ENCODE measurements around the gene DTNA. TPM values are rescaled to one million over a fixed set of nuclear protein-coding genes. Genes with fewer than 3 reads are reported as not detected.

The DTNA gene
- total RNA-seq, 4 donors from 2014 or later, result 22.7 to 60.5 (median 43.7) TPM

GRCh38 chr18:34738175-34738894, 28.2 kb downstream of the DTNA start:
- no peak for DNase-seq (ENCODE audit: low spot score)
- peak; percentile 59 for ATAC-seq (ENCODE audit: low FRiP score)
- TF ChIP-seq, protein P1, sequence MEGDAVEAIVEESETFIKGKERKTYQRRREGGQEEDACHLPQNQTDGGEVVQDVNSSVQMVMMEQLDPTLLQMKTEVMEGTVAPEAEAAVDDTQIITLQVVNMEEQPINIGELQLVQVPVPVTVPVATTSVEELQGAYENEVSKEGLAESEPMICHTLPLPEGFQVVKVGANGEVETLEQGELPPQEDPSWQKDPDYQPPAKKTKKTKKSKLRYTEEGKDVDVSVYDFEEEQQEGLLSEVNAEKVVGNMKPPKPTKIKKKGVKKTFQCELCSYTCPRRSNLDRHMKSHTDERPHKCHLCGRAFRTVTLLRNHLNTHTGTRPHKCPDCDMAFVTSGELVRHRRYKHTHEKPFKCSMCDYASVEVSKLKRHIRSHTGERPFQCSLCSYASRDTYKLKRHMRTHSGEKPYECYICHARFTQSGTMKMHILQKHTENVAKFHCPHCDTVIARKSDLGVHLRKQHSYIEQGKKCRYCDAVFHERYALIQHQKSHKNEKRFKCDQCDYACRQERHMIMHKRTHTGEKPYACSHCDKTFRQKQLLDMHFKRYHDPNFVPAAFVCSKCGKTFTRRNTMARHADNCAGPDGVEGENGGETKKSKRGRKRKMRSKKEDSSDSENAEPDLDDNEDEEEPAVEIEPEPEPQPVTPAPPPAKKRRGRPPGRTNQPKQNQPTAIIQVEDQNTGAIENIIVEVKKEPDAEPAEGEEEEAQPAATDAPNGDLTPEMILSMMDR (IDR thresholded peaks at IDR 0.05), result no peak

DNA sequence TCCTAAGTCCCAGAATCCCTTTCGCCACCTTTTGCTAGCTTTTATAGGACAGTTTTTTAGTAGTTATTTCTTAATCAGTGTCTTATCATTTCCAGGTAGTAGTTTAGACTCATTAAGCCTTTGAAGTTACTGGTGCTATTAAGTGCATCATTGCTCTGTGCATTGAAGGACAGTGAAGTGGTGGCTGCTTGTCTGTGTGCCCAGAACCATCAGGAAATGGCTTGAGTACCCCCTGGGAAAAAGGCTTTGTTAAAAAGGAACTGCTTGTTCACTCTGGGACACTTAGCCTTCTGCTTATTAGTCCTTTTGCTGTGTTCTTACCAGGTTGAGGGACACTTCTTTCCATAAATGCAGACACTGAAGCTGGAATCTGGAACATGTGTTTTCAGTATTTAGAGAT, 30.0 kb downstream of the DTNA start:
- no peak for ATAC-seq (ENCODE audit: low FRiP score)
- TF ChIP-seq, protein P1 (IDR thresholded peaks at IDR 0.05), result no peak
- DNase-seq (ENCODE audit: low spot score), result no peak

DNA sequence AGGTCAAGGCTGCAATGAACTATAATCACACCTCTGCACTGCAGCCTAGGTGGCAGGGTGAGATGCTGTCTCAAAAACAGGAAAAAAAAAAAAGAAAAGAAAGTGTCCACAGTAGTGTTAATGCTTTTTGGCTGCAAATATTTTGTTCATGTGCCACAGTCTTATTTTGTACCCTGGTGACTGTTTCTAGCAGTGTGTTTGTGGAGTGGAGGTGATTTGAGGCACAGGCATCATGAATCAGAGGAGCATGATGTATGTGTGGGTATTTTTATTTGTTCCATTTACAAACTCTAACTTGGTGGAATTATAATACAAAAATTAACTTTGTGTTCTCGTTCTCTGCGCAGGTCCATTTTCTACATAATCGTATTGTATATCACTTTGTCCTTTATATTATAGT, 30.6 kb downstream of the DTNA start:
- DNase-seq (ENCODE audit: low spot score), result no peak
- TF ChIP-seq, protein P1 (IDR thresholded peaks at IDR 0.05), result no peak
- no peak for ATAC-seq (ENCODE audit: low FRiP score)

DNA sequence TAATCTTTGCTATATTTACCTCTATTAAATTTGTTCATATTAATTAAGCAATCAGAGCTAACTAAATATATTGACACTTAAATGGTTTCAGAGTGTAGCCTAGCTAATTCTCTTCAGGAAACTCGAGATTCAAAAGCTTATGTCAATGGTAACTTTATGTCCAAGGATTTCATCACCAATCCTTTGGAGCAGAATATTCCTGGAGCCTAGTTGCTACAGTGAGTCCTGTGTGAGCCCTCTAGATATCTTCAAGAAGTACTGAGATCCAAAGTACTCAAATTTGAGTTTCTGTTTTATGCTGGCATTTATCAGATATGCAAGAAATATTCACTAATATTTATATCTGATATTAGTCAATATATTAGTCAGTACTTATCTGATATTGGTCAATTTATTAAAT, 31.3 kb downstream of the DTNA start:
- DNase-seq (ENCODE audit: low spot score) (no peak), ATAC-seq (ENCODE audit: low FRiP score) (no peak)
- TF ChIP-seq, protein P1 (IDR thresholded peaks at IDR 0.05), result no peak

DNA sequence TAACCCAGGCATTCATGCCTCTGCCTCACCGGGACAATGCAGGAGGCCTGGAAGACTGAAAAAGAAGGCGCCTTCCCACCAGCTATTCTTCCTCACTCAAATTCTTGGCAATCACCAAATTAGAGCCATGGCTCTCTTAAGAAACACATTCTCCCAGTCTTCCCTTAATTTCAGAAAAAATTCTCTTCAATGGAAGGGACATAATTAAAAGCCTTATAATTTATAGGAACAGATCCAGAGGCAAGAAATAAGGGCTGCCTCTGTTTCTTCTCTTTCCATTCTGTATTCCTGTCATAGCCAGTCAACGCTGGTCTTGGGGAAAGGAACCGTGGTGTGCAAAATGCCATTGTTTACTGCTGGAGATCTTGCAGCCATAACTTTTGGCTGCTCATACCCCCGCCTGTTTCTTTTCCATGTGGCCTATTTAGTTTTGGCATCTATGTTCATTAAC, 32.8 kb downstream of the DTNA start:
- TF ChIP-seq, protein P1 (IDR thresholded peaks at IDR 0.05), result no peak
- ATAC-seq (ENCODE audit: low FRiP score), result no peak
- no peak for DNase-seq (ENCODE audit: low spot score)

DNA sequence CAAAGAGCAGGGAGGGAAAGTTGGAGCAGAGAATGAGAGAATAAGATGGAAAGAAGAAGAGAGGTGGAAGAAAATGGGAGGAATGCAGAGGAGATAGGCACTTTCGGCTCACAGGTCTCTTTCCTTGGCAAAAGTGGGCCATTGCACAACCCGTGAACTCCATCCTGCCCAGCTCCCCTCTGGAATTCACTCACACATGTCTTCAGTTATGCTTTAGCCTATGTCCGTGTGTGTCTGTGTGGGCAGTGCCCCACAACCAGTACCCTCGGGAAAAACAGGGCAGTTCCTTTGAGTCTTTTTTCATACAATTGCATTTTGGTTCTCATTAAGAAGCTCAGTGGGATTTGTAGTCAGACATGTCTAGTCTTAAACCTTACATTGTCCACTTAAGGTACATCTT, 34.5 kb downstream of the DTNA start:
- no peak for DNase-seq (ENCODE audit: low spot score)
- no peak for ATAC-seq (ENCODE audit: low FRiP score)
- TF ChIP-seq, protein P1 (IDR thresholded peaks at IDR 0.05), result no peak

GRCh38 chr18:34746614-34747013, 36.5 kb downstream of the DTNA start:
- ATAC-seq (ENCODE audit: low FRiP score) (no peak), DNase-seq (ENCODE audit: low spot score) (no peak)
- TF ChIP-seq, protein P1 (IDR thresholded peaks at IDR 0.05), result no peak
